Fibroblast of mammary gland (primary cell): ENCODE measurements around the gene STK11IP.

Experiments
- DNase-seq: peaks from one replicate; pipeline ENCODE4 v3.0.0-alpha.2; 2010; ENCODE audit warnings: low read depth
- H3K4me3 ChIP-seq: 2 replicates; pipeline ENCODE4 v1.5.1; 2011; ENCODE audit warnings: low read depth, mild to moderate bottlenecking, low read length, moderate library complexity; ENCODE audit not compliant: control insufficient read depth
- TF ChIP-seq, protein P1 (sequence below): conservative IDR thresholded peaks from 2 replicates; pipeline ENCODE4 v1.5.1; 2011; ENCODE audit warnings: low read depth, low read length, inconsistent platforms; ENCODE audit not compliant: control insufficient read depth, insufficient read depth

The STK11IP gene

DNA sequence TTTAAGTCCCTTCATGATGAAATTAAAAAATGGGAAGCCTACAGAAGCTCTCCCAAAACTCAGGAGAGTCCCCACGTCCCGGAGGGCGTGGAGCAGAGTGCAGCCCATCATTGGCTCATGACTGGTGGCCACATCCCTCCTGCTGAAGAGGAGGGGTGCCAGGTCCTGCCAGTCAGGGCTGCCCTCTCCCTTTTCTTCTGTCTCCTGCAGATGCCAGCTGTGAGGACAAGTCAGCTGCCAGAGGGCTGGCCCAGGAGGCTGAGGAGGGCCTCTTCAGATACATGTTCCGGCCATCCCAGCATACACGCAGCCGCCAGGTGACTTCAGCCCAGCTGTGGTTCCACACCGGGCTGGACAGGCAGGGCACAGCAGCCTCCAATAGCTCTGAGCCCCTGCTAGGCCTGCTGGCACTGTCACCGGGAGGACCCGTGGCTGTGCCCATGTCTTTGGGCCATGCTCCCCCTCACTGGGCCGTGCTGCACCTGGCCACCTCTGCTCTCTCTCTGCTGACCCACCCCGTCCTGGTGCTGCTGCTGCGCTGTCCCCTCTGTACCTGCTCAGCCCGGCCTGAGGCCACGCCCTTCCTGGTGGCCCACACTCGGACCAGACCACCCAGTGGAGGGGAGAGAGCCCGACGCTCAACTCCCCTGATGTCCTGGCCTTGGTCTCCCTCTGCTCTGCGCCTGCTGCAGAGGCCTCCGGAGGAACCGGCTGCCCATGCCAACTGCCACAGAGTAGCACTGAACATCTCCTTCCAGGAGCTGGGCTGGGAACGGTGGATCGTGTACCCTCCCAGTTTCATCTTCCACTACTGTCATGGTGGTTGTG is 23.0 kb upstream of the STK11IP start:
- no peak for DNase-seq
- TF ChIP-seq, protein P1, sequence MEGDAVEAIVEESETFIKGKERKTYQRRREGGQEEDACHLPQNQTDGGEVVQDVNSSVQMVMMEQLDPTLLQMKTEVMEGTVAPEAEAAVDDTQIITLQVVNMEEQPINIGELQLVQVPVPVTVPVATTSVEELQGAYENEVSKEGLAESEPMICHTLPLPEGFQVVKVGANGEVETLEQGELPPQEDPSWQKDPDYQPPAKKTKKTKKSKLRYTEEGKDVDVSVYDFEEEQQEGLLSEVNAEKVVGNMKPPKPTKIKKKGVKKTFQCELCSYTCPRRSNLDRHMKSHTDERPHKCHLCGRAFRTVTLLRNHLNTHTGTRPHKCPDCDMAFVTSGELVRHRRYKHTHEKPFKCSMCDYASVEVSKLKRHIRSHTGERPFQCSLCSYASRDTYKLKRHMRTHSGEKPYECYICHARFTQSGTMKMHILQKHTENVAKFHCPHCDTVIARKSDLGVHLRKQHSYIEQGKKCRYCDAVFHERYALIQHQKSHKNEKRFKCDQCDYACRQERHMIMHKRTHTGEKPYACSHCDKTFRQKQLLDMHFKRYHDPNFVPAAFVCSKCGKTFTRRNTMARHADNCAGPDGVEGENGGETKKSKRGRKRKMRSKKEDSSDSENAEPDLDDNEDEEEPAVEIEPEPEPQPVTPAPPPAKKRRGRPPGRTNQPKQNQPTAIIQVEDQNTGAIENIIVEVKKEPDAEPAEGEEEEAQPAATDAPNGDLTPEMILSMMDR: no peak
- H3K4me3 ChIP-seq: no peak overlapping the region

DNA sequence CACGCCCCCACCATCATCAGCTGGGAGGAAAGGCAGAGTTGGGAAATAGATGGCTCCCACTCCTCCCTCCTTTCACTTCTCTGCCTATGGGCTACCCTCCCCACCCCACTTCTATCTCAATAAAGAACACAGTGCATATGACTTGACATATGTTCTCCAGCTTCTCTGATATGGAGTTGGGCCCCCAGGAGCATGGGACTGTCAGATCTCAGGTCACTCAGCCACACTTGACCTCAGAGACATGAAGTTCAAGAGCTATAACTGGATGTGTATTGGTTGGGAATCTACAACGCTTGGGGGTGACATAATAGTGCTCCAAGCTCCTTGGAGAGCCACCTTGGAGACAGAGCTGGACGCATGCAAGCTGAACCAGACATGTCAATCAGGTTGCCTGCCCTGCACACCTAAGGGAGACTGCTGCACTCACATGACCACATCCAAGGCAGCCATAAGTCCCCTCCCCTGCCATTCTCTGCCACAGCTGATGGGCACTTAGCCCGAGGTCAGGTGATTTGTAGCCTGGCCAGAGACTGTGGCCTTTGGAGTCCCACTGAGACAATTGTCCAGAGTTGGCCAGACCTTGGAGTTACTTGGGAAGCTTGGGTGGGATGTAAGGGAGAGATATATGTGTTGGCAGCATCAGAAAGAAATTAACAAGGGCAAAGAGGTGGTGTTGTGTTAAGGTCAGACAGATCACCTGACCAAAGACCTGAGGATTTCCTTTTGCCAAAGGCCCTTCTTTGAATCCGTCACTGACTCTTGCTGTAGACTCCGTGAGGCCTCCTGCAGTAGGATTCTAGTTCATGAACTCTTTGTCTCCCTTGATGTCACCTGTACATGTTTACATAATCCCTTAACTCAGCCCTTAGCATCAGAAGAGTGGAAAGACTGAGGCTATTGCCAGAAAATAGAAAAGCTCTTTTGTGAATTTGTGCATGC is 21.8 kb upstream of the STK11IP start:
- no peak overlapping the region for H3K4me3 ChIP-seq
- TF ChIP-seq, protein P1: no peak
- DNase-seq: no peak

DNA sequence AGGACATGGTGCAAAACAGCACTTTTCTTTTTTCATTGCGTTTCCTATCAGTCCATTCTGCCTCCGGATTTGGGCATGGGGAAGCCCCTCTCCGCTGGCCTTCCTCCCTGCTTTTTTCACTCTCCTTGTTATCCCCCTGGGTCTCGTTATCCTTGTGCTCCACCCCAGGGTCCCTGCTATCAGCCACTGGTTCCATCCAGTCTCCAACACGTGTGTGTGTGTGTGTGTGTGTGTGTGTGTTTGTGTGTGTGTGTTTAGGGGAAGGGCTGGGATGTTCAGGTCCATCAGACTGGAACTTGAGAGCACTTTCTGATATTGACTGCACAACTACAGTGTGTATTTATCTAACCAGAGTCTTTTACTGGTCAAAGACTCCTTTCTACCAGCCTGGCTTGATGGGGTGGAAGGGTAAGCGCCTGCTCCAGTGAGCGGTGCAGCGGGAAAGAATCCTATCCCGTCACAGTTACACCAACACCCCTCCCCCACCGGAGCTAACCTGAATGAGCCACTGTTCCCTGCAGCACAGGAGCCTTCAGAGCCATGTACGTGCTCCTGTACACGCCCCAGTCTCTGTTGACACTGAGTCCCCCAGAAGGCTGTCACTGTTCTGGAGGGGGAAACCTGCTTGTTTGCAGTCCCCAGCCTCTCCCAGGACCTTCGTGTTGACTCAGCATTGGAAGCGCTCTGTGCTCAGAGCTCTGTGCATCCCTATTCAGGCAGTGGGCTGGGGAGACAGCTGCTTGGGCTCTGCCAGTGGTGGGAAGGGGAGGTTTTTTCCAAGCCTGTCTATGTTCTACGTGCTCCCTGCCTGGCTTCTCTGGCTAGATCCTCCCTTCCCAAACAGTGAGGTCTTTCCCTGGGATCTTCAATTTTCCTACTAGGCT is 20.9 kb upstream of the STK11IP start:
- TF ChIP-seq, protein P1: no peak
- H3K4me3 ChIP-seq: no peak overlapping the region
- DNase-seq: no peak

DNA sequence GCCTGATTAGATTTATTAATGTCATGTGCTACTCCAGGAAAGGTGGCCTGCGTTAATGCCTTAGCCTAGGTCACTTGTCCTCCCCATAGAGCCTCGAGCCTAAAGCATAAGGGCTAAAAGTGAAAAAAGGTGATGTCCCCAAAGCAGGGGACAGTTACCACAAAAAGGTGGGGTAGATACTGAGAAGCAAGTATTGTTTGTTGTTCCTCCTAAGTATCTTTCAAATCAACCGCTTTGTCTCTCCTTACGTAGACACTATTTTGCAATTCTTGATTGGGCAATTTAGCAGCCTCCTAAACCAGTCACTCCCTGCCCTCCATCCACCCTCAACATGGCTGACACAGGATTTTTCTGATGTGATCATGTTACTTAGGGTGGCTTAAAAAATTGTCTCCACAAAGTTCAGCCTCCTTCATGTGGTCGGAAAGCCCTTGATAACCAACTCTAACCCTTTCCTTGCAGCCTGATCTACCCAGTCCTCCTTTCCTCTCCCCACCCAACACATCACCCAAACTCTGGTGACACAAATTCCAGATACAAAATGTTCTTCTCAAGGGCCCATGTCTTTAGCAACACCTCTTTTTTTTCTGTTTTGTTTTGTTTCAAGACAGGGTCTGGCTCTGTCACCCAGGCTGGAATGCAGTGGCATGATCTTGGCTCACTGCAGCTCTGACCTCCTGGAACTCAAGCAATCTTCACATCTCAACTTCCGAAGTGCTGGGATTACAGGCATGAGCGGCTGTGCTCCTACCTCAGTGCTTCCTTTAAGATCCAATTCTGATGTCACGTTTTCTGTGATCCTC is 18.6 kb upstream of the STK11IP start:
- TF ChIP-seq, protein P1: no peak
- no peak overlapping the region for H3K4me3 ChIP-seq
- DNase-seq: peak; percentile 60

DNA sequence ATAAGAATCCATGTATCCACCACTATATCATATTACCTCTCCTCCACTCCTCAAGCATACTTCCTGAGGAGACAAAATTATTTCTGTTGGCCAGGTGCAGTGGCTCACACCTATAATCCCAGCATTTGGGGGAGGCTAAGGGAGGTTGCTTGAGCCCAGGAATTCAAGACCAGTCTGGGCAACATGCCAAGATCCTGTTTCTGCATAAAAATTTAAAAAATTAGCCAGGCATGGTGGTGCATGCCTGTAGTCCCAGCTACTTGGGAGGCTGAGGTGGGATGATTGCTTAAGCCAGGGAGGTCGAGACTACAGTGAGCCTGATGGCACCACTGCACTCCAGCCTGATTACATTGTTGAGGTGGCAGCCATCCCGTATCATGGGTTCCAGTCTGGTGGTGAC is 16.3 kb upstream of the STK11IP start:
- H3K4me3 ChIP-seq: no peak overlapping the region
- DNase-seq: no peak
- TF ChIP-seq, protein P1: no peak
